Parathyroid adenoma (tissue), 2 donors: Measurements from ENCODE around the gene CAMK1G.

Experiments
- H2AFZ ChIP-seq: fragments of 300-600 bp; sonication (generic); one replicate; pipeline ENCODE4 v1.7.0; 2017; ENCODE audit warnings: antibody characterized with exemption, mild to moderate bottlenecking
- H3K27ac ChIP-seq: fragments of 300-600 bp; sonication (generic); one replicate; pipeline ENCODE4 v1.7.0; 2017
- H3K27me3 ChIP-seq: fragments of 300-600 bp; sonication (generic); one replicate; pipeline ENCODE4 v1.7.0; 2017; ENCODE audit warnings: low read length; ENCODE audit not compliant: control insufficient read depth, insufficient read depth
- H3K36me3 ChIP-seq: fragments of 300-600 bp; sonication (generic); one replicate; pipeline ENCODE4 v1.7.0; 2017; ENCODE audit warnings: low read length; ENCODE audit not compliant: control insufficient read depth, insufficient read depth
- H3K4me1 ChIP-seq: fragments of 300-600 bp; sonication (generic); one replicate; pipeline ENCODE4 v1.7.0; 2017; ENCODE audit warnings: control low read depth
- H3K4me2 ChIP-seq: fragments of 300-600 bp; sonication (generic); one replicate; pipeline ENCODE4 v1.7.0; 2017; ENCODE audit warnings: low read length
- H3K4me3 ChIP-seq: fragments of 300-600 bp; sonication (generic); one replicate; pipeline ENCODE4 v1.7.0; 2017; ENCODE audit warnings: low read depth, low read length
- H3K79me2 ChIP-seq: fragments of 300-600 bp; sonication (generic); one replicate; pipeline ENCODE4 v1.7.0; 2017; ENCODE audit warnings: control low read depth
- H3K9ac ChIP-seq: fragments of 300-600 bp; sonication (generic); one replicate; pipeline ENCODE4 v1.7.0; 2017; ENCODE audit warnings: mild to moderate bottlenecking
- H3K9me3 ChIP-seq: fragments of 300-600 bp; sonication (generic); one replicate; pipeline ENCODE4 v1.7.0; 2017; ENCODE audit warnings: low read length; ENCODE audit not compliant: control insufficient read depth
- CTCF ChIP-seq: fragments of 300-600 bp; sonication (generic); IDR thresholded peaks from one replicate; pipeline ENCODE4 v1.7.0; 2017; ENCODE audit warnings: antibody characterized with exemption, mild to moderate bottlenecking
- donor health status: primary hyperparathyroidism.

CAMK1G gene

GRCh38 chr1:209621741-209622655, 38.5 kb downstream of the CAMK1G start:
- Histone ChIP-seq H2AFZ (no peak overlapping the region), H3K4me2 (no peak overlapping the region), H3K9me3 (no peaks in the 10 kb centered on the region), H3K4me3 (no peak overlapping the region), H3K36me3 (no peaks in the 10 kb centered on the region), H3K79me2 (no peaks in the 10 kb centered on the region), H3K27ac (no peak overlapping the region), H3K9ac (no peak overlapping the region), H3K27me3 (no peaks in the 10 kb centered on the region), H3K4me1 (no peaks in the 10 kb centered on the region)
- no peak for TF ChIP-seq CTCF

- H3K4me2 ChIP-seq, result no peak overlapping the region
Measured at GRCh38 chr1:209622841-209623829, 39.6 kb downstream of the CAMK1G start.

GRCh38 chr1:209624558-209625549, 41.3 kb downstream of the CAMK1G start:
- Histone ChIP-seq H3K9ac (no peak overlapping the region), H3K4me1 (no peaks in the 10 kb centered on the region), H3K27ac (no peak overlapping the region), H2AFZ (no peak overlapping the region), H3K36me3 (no peaks in the 10 kb centered on the region), H3K4me3 (no peak overlapping the region), H3K27me3 (no peaks in the 10 kb centered on the region), H3K4me2 (no peak overlapping the region), H3K79me2 (no peaks in the 10 kb centered on the region), H3K9me3 (no peaks in the 10 kb centered on the region)
- no peak for TF ChIP-seq CTCF

More at GRCh38 chr1:209622841-209623829, 39.6 kb downstream of the CAMK1G start:
- no peaks in the 10 kb centered on the region for H3K27me3 ChIP-seq
- H3K9ac ChIP-seq, result no peak overlapping the region
- H3K9me3 ChIP-seq, result no peaks in the 10 kb centered on the region
- TF ChIP-seq CTCF, result no peak
- no peaks in the 10 kb centered on the region for H3K36me3 ChIP-seq
- H2AFZ ChIP-seq, result no peak overlapping the region
- no peak overlapping the region for H3K27ac ChIP-seq
- H3K79me2 ChIP-seq, result no peaks in the 10 kb centered on the region
- no peak overlapping the region for H3K4me3 ChIP-seq
- H3K4me1 ChIP-seq, result no peaks in the 10 kb centered on the region

- Histone ChIP-seq H3K27me3 (no peaks in the 10 kb centered on the region), H3K9ac (no peak overlapping the region), H3K27ac (no peak overlapping the region), H2AFZ (no peak overlapping the region), H3K9me3 (no peaks in the 10 kb centered on the region), H3K4me2 (no peak overlapping the region), H3K36me3 (no peaks in the 10 kb centered on the region), H3K4me1 (no peaks in the 10 kb centered on the region), H3K4me3 (no peak overlapping the region), H3K79me2 (no peaks in the 10 kb centered on the region)
- TF ChIP-seq CTCF, result no peak
Measured at GRCh38 chr1:209625791-209626285, 42.3 kb downstream of the CAMK1G start.
